HCT116 (cell line): ENCODE results near the gene NEK6. TPM values are rescaled to one million over a fixed set of nuclear protein-coding genes. Genes with fewer than 3 reads are reported as not detected.
"Not testable (repeated sequence)": the region's sequence is repeated elsewhere in the genome, so short reads cannot be mapped to it uniquely, and the experiment has no call there.

Source experiments
- ATAC-seq: fragments of 200-7000 bp; cut with Tn5 transposase; 2 replicates; pipeline ENCODE4 v1.9.1; 2020; ENCODE audit warnings: mild to moderate bottlenecking, moderate library complexity
- BruUV-seq: library from RNA; stranded (reverse); fragments of 400-500 nt; replicated peaks from 2 replicates; lab custom pipeline; 2021; lab: Mats Ljungman, UMichigan
- CTCF ChIA-PET: fragments of 300-600 bp; sonication (Branson Sonifier 250); formaldehyde crosslinking; loops from one replicate; lab custom pipeline; 2021; ENCODE audit warnings: antibody characterized with exemption; lab: Charles Lee
- POLR2A ChIA-PET: fragments of 300-600, 350-600 bp; sonication (Branson Sonifier 250); formaldehyde crosslinking; loops from one replicate; lab custom pipeline; 2021; ENCODE audit warnings: antibody characterized with exemption; lab: Charles Lee
- RAD21 ChIA-PET, 2 experiments: fragments of 300-600 bp; sonication (Branson Sonifier 250); formaldehyde crosslinking; loops; one replicate each; lab custom pipeline; 2023; ENCODE audit warnings: low total read pairs in 2 of 2; ENCODE audit not compliant: uncharacterized antibody in 2 of 2, unreplicated experiment in 2 of 2, low non-redundant PET in 1 of 2; lab: Charles Lee
- DNase-seq: peaks from one replicate; pipeline ENCODE4 v3.0.0-alpha.2; 2010; ENCODE audit warnings: low read depth, low spot score
- H2AFZ ChIP-seq: fragments of 200-600 bp; shearing (Covaris generic), sonication (generic); 2 replicates; pipeline ENCODE4 v1.6.1; 2017; ENCODE audit warnings: low read depth, mixed run types, mixed read lengths, antibody characterized with exemption, low read length; ENCODE audit not compliant: poor library complexity, severe bottlenecking
- H3K27ac ChIP-seq: 2 replicates; pipeline ENCODE4 v1.5.1; 2012; ENCODE audit warnings: low read depth, low read length
- H3K27me3 ChIP-seq: fragments of 200-600 bp; sonication (generic); 2 replicates; pipeline ENCODE4 v1.6.1; 2016; ENCODE audit warnings: mixed run types, low read length, mixed read lengths; ENCODE audit not compliant: insufficient read depth
- H3K36me3 ChIP-seq, 2 experiments: fragments of 200-500 bp in 1 of 2; fragments of 200-600 bp in 1 of 2; sonication (Bioruptor generic) in 1 of 2; sonication (generic) in 1 of 2; 2 replicates each; pipeline versions ENCODE4 v1.5.1 to v1.6.1; 2014 to 2016; ENCODE audit warnings: low read length in 2 of 2, inconsistent platforms in 1 of 2, mixed read lengths in 1 of 2, mixed run types in 1 of 2; ENCODE audit not compliant: insufficient read depth in 2 of 2, control insufficient read depth in 1 of 2
- H3K4me1 ChIP-seq, 2 experiments: fragments of 200-600 bp in 1 of 2; sonication (generic) in 1 of 2; 2 replicates each; pipeline versions ENCODE4 v1.5.1 to v1.6.1; 2012 to 2017; ENCODE audit warnings: low read length in 2 of 2, inconsistent platforms in 1 of 2, mild to moderate bottlenecking in 1 of 2, mixed read lengths in 1 of 2, mixed run types in 1 of 2, moderate library complexity in 1 of 2; ENCODE audit not compliant: insufficient read depth in 2 of 2, control insufficient read depth in 1 of 2
- H3K4me2 ChIP-seq: fragments of 200-600 bp; sonication (generic); 2 replicates; pipeline ENCODE4 v1.6.1; 2017; ENCODE audit warnings: mixed run types, low read length, mixed read lengths
- H3K4me3 ChIP-seq, 2 experiments: fragments of 200-600 bp in 1 of 2; sonication (generic) in 1 of 2; replicated peaks in 1 of 2; 2 replicates each; pipeline ENCODE4 v1.5.1; 2011 to 2016; ENCODE audit warnings: low read length in 2 of 2, control low read depth in 1 of 2, low read depth in 1 of 2, mild to moderate bottlenecking in 1 of 2, mixed read lengths in 1 of 2, mixed run types in 1 of 2
- H3K79me2 ChIP-seq: fragments of 200-600 bp; sonication (generic); 2 replicates; pipeline ENCODE4 v1.6.1; 2017; ENCODE audit warnings: mild to moderate bottlenecking, mixed run types, low read length, moderate library complexity, mixed read lengths; ENCODE audit not compliant: insufficient read depth
- H3K9ac ChIP-seq: fragments of 200-600 bp; sonication (generic); 2 replicates; pipeline ENCODE4 v1.6.1; 2016; ENCODE audit warnings: low read length, mixed read lengths
- H3K9me2 ChIP-seq: fragments of 200-600 bp; sonication (generic), shearing (Covaris generic); 2 replicates; pipeline ENCODE4 v1.6.1; 2017; ENCODE audit warnings: mixed run types, mild to moderate bottlenecking, moderate library complexity; ENCODE audit not compliant: insufficient read depth
- H3K9me3 ChIP-seq, 2 experiments: fragments of 200-500 bp in 1 of 2; fragments of 200-600 bp in 1 of 2; sonication (Bioruptor generic) in 1 of 2; sonication (generic) in 1 of 2; 2 replicates each; pipeline ENCODE4 v1.6.1; 2014 to 2017; ENCODE audit warnings: low read length in 2 of 2, mixed read lengths in 2 of 2, inconsistent platforms in 1 of 2, low read depth in 1 of 2, mild to moderate bottlenecking in 1 of 2, mixed run types in 1 of 2, moderate library complexity in 1 of 2; ENCODE audit not compliant: control insufficient read depth in 1 of 2, insufficient read depth in 1 of 2
- H4K20me1 ChIP-seq: fragments of 200-600 bp; sonication (generic), shearing (Covaris generic); 2 replicates; pipeline ENCODE4 v1.6.1; 2017; ENCODE audit warnings: mixed run types, mild to moderate bottlenecking, moderate library complexity; ENCODE audit not compliant: insufficient read depth
- ATF3 ChIP-seq: IDR thresholded peaks from 2 replicates; pipeline ENCODE4 v1.6.1; 2012
- CTCF ChIP-seq, 3 experiments: fragments of 200-600 bp in 1 of 3; sonication (generic) in 1 of 3; IDR thresholded peaks in 2 of 3; conservative IDR thresholded peaks in 1 of 3; 2 replicates each; pipeline ENCODE4 v1.5.1; 2012 to 2017; ENCODE audit warnings: low read depth in 2 of 3, low read length in 2 of 3, antibody characterized with exemption in 1 of 3, borderline replicate concordance in 1 of 3, control low read depth in 1 of 3, mild to moderate bottlenecking in 1 of 3, mixed read lengths in 1 of 3, mixed run types in 1 of 3, moderate library complexity in 1 of 3; ENCODE audit not compliant: insufficient read depth in 1 of 3
- EGR1 ChIP-seq: IDR thresholded peaks from 2 replicates; pipeline ENCODE4 v1.6.1; 2012; ENCODE audit warnings: low read depth
- FOSL1 ChIP-seq: IDR thresholded peaks from 2 replicates; pipeline ENCODE4 v1.6.1; 2012; ENCODE audit warnings: low read depth
- JUND ChIP-seq: IDR thresholded peaks from 2 replicates; pipeline ENCODE4 v1.6.1; 2012
- MAX ChIP-seq: IDR thresholded peaks from 2 replicates; pipeline ENCODE4 v1.6.1; 2012
- POLR2AphosphoS5 ChIP-seq: IDR thresholded peaks from 2 replicates; pipeline ENCODE4 v1.6.1; 2011; ENCODE audit warnings: mild to moderate bottlenecking, low read depth, low read length, moderate library complexity
- RAD21 ChIP-seq: IDR thresholded peaks from 2 replicates; pipeline ENCODE4 v1.6.1; 2012; ENCODE audit warnings: low read depth, mild to moderate bottlenecking
- REST ChIP-seq: IDR thresholded peaks from 2 replicates; pipeline ENCODE4 v1.6.1; 2012; ENCODE audit warnings: low read depth
- SP1 ChIP-seq: IDR thresholded peaks from 2 replicates; pipeline ENCODE4 v1.6.1; 2012; ENCODE audit warnings: low read depth
- SRF ChIP-seq: IDR thresholded peaks from 2 replicates; pipeline ENCODE4 v1.6.1; 2012; ENCODE audit warnings: low read depth
- YY1 ChIP-seq: IDR thresholded peaks from 2 replicates; pipeline ENCODE4 v1.6.1; 2011; ENCODE audit warnings: low read length, low read depth, moderate library complexity, mild to moderate bottlenecking; ENCODE audit not compliant: insufficient replicate concordance; ENCODE audit errors: extremely low read depth
- intact Hi-C: fragments of 100-400 bp; cut with micrococcal nuclease; formaldehyde crosslinking; loops from 2 replicates; pipeline ENCODE4 v1.10.0; 2022
- total RNA-seq: library from RNA; stranded (reverse); gene quantifications from one replicate; pipeline ENCODE4 v1.2.1, GENCODE V29; 2021; ENCODE audit not compliant: unreplicated experiment

The NEK6 gene
- total RNA-seq, 1 experiment from 2014 or later, result 40.8 TPM

- TF ChIP-seq CTCF (IDR thresholded peaks at IDR 0.05 in 2 of 3, conservative IDR thresholded peaks at IDR 0.05 in 1 of 3; ENCODE audit: borderline replicate concordance in 1 of 3, insufficient read depth in 1 of 3, low read depth in 2 of 3, low read length in 2 of 3), result no peak
- TF ChIP-seq SRF, result no peak
Measured at GRCh38 chr9:124251605-124252378, 6.0 kb upstream of the NEK6 start (continued).

- H3K27ac ChIP-seq, H3K4me3 ChIP-seq, DNase-seq, POLR2A ChIA-PET, H3K79me2 ChIP-seq, H4K20me1 ChIP-seq, H3K4me2 ChIP-seq, H3K9me2 ChIP-seq, H3K9ac ChIP-seq, RAD21 ChIA-PET, H3K9me3 ChIP-seq, H2AFZ ChIP-seq, H3K27me3 ChIP-seq, BruUV-seq, ATAC-seq, intact Hi-C loops, H3K36me3 ChIP-seq, CTCF ChIA-PET: not testable (repeated sequence)
- H3K4me1 ChIP-seq, result peaks cover 7 to 29% of the 10 kb centered on the region in 2 experiments
Measured at GRCh38 chr9:124252878-124253277, 4.9 kb upstream of the NEK6 start.

- POLR2A ChIA-PET, result no interaction called here
- no TSS peak for BruUV-seq
- intact Hi-C loops, result no loop called here
- Histone ChIP-seq H3K4me1 (peaks cover 7 to 34% of the 10 kb centered on the region in 2 experiments), H3K4me2 (no peak overlapping the region), H3K9me2 (no peaks in the 10 kb centered on the region), H3K36me3 (no peaks in the 10 kb centered on the region), H2AFZ (no peak overlapping the region), H3K4me3 (no peak overlapping the region), H3K9me3 (no peaks in the 10 kb centered on the region), H3K79me2 (peaks cover 12% of the 10 kb centered on the region), H4K20me1 (no peaks in the 10 kb centered on the region), H3K27me3 (no peaks in the 10 kb centered on the region), H3K9ac (no peak overlapping the region), H3K27ac (no peak overlapping the region)
- DNase-seq (no peak), ATAC-seq (no peak)
- CTCF ChIA-PET, result no interaction called here
- RAD21 ChIA-PET, result no interaction called here
- TF ChIP-seq JUND (no peak), YY1 (no peak), ATF3 (no peak), SP1 (no peak), RAD21 (no peak), FOSL1 (no peak), REST (no peak), POLR2AphosphoS5 (no peak), EGR1 (no peak), MAX (no peak)
Measured at GRCh38 chr9:124254261-124254682, 3.5 kb upstream of the NEK6 start.
